PC-3 (cell line): ENCODE data around the gene SH3PXD2A. TPM values are rescaled to one million over a fixed set of nuclear protein-coding genes. Genes with fewer than 3 reads are reported as not detected.

Experiments
- ATAC-seq: fragments of 200-7000 bp; cut with Tn5 transposase; 2 replicates; pipeline ENCODE4 v1.9.1; 2020; ENCODE audit warnings: mild to moderate bottlenecking, moderate library complexity
- BruUV-seq: library from RNA; stranded (reverse); fragments of 400-500 nt; replicated peaks from 2 replicates; lab custom pipeline; 2021; lab: Mats Ljungman, UMichigan
- CTCF ChIA-PET: fragments of 300-600 bp; sonication (Branson Sonifier 250); formaldehyde crosslinking; loops from one replicate; lab custom pipeline; 2022; ENCODE audit warnings: antibody characterized with exemption; lab: Charles Lee
- POLR2A ChIA-PET: fragments of 300-600 bp; sonication (Branson Sonifier 250); formaldehyde crosslinking; loops from one replicate; lab custom pipeline; 2022; ENCODE audit warnings: antibody characterized with exemption; ENCODE audit not compliant: unreplicated experiment; lab: Charles Lee
- DNase-seq: peaks from one replicate; pipeline ENCODE4 v3.0.0-alpha.2; 2015
- H2AFZ ChIP-seq: fragments of 300-600 bp; sonication (generic); 2 replicates; pipeline ENCODE4 v1.6.0; 2016; ENCODE audit warnings: antibody characterized with exemption, low read length
- H3F3A ChIP-seq: fragments of 300-600 bp; sonication (generic); one replicate; pipeline ENCODE4 v1.6.0; 2017; ENCODE audit warnings: antibody characterized with exemption, low read length, control low read depth, mild to moderate bottlenecking; ENCODE audit not compliant: unreplicated experiment
- H3K27ac ChIP-seq: fragments of 300-600 bp; sonication (generic); 2 replicates; pipeline ENCODE4 v1.5.1; 2016; ENCODE audit warnings: mild to moderate bottlenecking, low read length
- H3K27me3 ChIP-seq: fragments of 300-600 bp; sonication (generic); 2 replicates; pipeline ENCODE4 v1.6.1; 2016; ENCODE audit warnings: low read length, mixed read lengths
- H3K36me3 ChIP-seq: fragments of 300-600 bp; sonication (generic); 2 replicates; pipeline ENCODE4 v1.6.1; 2016; ENCODE audit warnings: low read depth, mixed run types, low read length, mixed read lengths
- H3K4me1 ChIP-seq: fragments of 300-600 bp; sonication (generic); 2 replicates; pipeline ENCODE4 v1.5.1; 2016; ENCODE audit warnings: low read length; ENCODE audit not compliant: insufficient read depth
- H3K4me2 ChIP-seq: fragments of 300-600 bp; sonication (generic); 2 replicates; pipeline ENCODE4 v1.6.0; 2016; ENCODE audit warnings: low read length
- H3K4me3 ChIP-seq: fragments of 300-600 bp; sonication (generic); 2 replicates; pipeline ENCODE4 v1.5.1; 2016; ENCODE audit warnings: mild to moderate bottlenecking, low read length, mixed read lengths
- H3K79me2 ChIP-seq: fragments of 300-600 bp; sonication (generic); 2 replicates; pipeline ENCODE4 v1.6.1; 2017; ENCODE audit warnings: low read length, mixed read lengths
- H3K9ac ChIP-seq: fragments of 300-600 bp; sonication (generic); 2 replicates; pipeline ENCODE4 v1.6.0; 2016; ENCODE audit warnings: mild to moderate bottlenecking, low read length
- H3K9me2 ChIP-seq: fragments of 300-600 bp; sonication (generic); replicated peaks from 2 replicates; pipeline ENCODE4 v1.6.1; 2016; ENCODE audit warnings: mixed run types, low read length, mixed read lengths
- H3K9me3 ChIP-seq: fragments of 300-600 bp; sonication (generic); 2 replicates; pipeline ENCODE4 v1.6.1; 2016; ENCODE audit warnings: low read length, mixed read lengths
- H4K20me1 ChIP-seq: fragments of 300-600 bp; sonication (generic); 2 replicates; pipeline ENCODE4 v1.6.1; 2016; ENCODE audit warnings: low read length, mixed read lengths
- CTCF ChIP-seq: fragments of 300-600 bp; sonication (generic); conservative IDR thresholded peaks from 2 replicates; pipeline ENCODE4 v1.5.1; 2017; ENCODE audit warnings: antibody characterized with exemption, low read depth, mild to moderate bottlenecking, low read length
- EZH2 ChIP-seq: fragments of 300-600 bp; sonication (generic); IDR thresholded peaks from one replicate; pipeline ENCODE4 v1.6.1; 2017; ENCODE audit warnings: antibody characterized with exemption, mild to moderate bottlenecking, low read length; ENCODE audit not compliant: unreplicated experiment
- EZH2phosphoT487 ChIP-seq: fragments of 300-600 bp; sonication (generic); IDR thresholded peaks from 2 replicates; pipeline ENCODE4 v1.6.1; 2018; ENCODE audit warnings: mild to moderate bottlenecking, antibody characterized with exemption, low read length, borderline replicate concordance
- intact Hi-C: fragments of 100-400 bp; cut with micrococcal nuclease; formaldehyde crosslinking; loops from 2 replicates; pipeline ENCODE4 v1.9.0; 2023
- total RNA-seq: library from RNA; depleted of rRNA; stranded (reverse); fragments of >200 nt; gene quantifications from 2 replicates; pipeline ENCODE4 v1.2.3, GENCODE V29; 2014

SH3PXD2A gene
- total RNA-seq, 1 experiment from 2014 or later, result 3.4 TPM

GRCh38 chr10:103763374-103764202 lies 91.8 kb downstream of the SH3PXD2A start:
- ATAC-seq, result no peak
- Histone ChIP-seq H3K4me1 (peaks cover 53% of the 10 kb centered on the region), H3K9ac (no peak overlapping the region), H3K27ac (no peak overlapping the region), H3K27me3 (no peaks in the 10 kb centered on the region), H3K4me3 (no peak overlapping the region), H3F3A (peaks cover 2% of the 10 kb centered on the region), H3K36me3 (no peaks in the 10 kb centered on the region), H4K20me1 (no peaks in the 10 kb centered on the region), H3K4me2 (no peak overlapping the region), H3K9me3 (no peaks in the 10 kb centered on the region), H3K9me2 (no peaks in the 10 kb centered on the region), H2AFZ (no peak overlapping the region), H3K79me2 (no peaks in the 10 kb centered on the region)
- DNase-seq, result no peak
- CTCF ChIA-PET, result no interaction called here
- no TSS peak for BruUV-seq
- TF ChIP-seq CTCF, result no peak
- no peak for TF ChIP-seq EZH2phosphoT487
- TF ChIP-seq EZH2, result no peak
- intact Hi-C loops, result no loop called here
- POLR2A ChIA-PET, result no interaction called here

- Histone ChIP-seq H3K4me2 (no peak overlapping the region), H3K27ac (no peak overlapping the region)
Measured at GRCh38 chr10:103762916-103763315, 92.5 kb downstream of the SH3PXD2A start.

More at GRCh38 chr10:103762916-103763315, 92.5 kb downstream of the SH3PXD2A start:
- ChIA-PET POLR2A (no interaction called here), CTCF (no interaction called here)
- peaks cover 59% of the 10 kb centered on the region for H3K4me1 ChIP-seq
- intact Hi-C loops, result no loop called here
- H3K9me3 ChIP-seq, result no peaks in the 10 kb centered on the region
- no peak for ATAC-seq
- H3K9me2 ChIP-seq, result no peaks in the 10 kb centered on the region
- no peaks in the 10 kb centered on the region for H3K79me2 ChIP-seq
- no peaks in the 10 kb centered on the region for H3K36me3 ChIP-seq
- H3K9ac ChIP-seq, result no peak overlapping the region
- BruUV-seq, result no TSS peak
- no peak overlapping the region for H3K4me3 ChIP-seq
- peaks cover 4% of the 10 kb centered on the region for H3F3A ChIP-seq
- no peaks in the 10 kb centered on the region for H4K20me1 ChIP-seq
- no peak overlapping the region for H2AFZ ChIP-seq
- H3K27me3 ChIP-seq, result no peaks in the 10 kb centered on the region
- DNase-seq, result no peak
- TF ChIP-seq CTCF (no peak), EZH2 (no peak)
